GM15510 (cell line): ENCODE results near the gene EFEMP1.

ENCODE experiments used
- POLR2A ChIP-seq: IDR thresholded peaks from 3 replicates; pipeline ENCODE4 v1.6.1; 2011; ENCODE audit warnings: borderline replicate concordance; ENCODE audit not compliant: insufficient read length; ENCODE audit errors: extremely low read depth

Gene EFEMP1

DNA sequence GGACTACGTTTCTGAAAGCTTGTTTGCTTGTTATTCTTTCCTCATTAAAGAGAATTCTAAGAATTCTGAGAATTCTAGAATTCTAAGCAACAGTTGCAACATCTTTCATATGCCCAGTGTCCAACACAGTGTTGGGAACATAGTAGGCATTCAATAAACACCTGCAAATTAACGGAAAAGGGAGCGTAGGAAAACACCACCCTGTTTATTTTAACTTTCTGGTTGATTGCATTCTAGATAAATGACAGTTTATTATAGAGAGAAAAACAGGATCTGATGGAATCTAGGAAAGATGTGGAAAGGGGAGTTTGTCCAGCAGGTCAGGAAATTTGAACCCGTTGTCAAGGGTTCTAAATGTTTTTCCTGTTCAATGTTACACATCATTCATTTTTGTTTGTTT lies 24.2 kb upstream of the EFEMP1 start:
- no peak for TF ChIP-seq POLR2A

DNA sequence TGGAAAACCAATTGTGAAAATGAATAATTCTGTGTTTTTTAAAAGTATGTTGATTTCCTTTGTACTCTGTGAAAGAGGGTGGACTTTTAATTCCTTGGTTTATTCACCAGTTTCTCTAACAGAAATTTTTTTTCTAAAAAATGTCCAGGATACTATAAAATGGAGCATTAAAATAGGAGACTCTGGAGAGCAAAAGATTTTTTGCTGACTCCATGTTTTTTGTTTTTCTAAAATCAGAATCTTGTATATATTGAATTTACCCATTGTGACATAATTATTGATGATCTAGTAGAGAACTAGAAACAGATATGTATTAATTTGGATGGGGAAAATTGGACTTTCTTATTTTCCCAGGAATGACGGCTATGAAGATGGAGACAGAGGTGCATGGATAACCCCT lies 23.2 kb upstream of the EFEMP1 start:
- TF ChIP-seq POLR2A = no peak

DNA sequence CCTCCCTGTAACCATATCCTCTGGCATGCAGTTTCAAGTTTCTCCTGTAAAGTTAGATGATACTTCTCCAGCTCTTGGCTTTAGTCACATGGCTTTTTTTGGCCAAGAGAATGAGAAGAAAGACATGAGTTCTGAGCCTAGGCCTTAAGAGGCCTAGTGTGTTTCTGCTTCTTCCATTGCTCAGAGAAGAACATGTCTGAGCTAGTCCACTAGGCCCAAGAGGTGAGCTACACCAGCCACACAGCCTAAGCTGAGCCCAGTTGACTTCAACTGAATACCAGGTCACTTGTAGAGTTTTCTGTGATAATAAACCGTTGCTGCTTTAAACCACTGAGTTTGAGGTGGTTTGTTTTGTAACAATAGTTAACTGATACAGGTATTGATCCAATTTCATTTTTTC lies 19.9 kb upstream of the EFEMP1 start:
- TF ChIP-seq POLR2A = no peak

DNA sequence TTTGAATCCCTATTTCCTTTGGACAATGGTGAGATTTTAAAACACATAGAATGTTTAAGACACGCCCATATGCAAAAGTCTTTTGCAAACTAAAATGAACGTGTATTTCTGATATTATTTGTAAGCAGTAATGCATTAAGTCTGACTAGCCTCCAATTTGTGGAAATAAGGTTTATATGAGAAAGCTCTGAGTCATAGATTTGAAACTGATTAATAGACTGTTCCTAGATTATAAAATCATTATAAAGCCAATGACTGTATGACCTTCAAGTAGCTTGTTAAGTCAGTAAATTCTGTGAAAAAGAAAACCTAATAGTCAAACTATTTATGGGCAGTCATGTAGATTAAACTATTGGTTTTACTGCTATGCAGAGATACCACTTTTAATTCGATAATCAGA lies 12.8 kb upstream of the EFEMP1 start:
- no peak for TF ChIP-seq POLR2A

DNA sequence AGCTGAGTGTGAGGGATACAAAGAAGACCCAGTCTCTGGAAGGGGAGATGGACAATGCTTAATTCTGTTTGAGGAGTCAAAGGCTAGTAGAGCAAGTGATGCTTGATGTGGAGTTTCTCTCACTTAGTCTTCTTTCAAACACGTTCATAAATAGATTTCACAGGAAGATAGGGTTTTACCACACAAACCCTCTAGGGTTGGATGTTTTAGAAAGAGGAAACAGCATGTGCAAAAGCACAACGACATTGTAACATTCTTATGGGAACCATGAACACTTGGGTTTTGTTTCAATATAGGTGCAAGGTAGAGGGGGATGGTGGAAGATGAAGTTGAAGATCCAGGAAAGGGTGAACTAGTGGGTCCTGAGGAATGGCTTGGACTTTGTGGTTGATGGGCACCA lies 10.8 kb upstream of the EFEMP1 start:
- TF ChIP-seq POLR2A = no peak

DNA sequence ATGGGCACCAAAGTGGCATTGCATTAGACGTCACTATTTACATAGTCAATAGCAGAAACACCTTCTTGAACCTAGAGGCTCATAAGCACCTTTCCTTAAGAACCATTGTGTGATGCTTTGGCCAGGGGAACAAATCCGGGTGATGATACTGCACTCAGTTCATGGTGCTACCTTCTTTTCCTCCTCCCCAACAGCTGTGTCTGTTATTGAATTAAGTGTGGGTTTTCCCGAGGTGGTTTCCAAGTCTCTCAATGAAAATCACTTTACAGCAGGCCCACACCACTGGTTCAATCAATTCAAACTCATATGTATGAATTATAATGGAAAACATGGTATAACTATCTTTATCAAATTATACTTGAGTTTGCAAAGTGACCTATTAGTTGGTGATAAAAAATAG lies 9.3 kb upstream of the EFEMP1 start:
- no peak for TF ChIP-seq POLR2A

DNA sequence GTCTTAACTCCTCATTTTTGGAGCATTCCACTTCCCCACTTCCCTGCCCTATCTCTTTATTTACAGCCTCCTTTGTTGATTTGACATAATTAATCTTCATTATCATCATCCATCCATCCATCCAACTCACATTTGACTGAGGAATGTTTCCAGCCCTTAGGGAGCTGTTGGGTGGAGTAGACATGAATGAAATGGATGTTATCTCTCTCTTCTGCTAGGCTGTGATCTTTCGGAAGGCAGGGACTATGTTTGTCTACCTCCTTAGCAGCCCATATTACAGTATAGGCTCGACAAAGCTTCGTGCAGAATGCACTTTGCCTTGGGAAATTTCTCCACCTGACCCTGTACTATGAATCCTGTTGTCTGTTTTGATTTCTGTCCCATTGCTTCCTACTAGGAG lies 7.7 kb upstream of the EFEMP1 start:
- no peak for TF ChIP-seq POLR2A

DNA sequence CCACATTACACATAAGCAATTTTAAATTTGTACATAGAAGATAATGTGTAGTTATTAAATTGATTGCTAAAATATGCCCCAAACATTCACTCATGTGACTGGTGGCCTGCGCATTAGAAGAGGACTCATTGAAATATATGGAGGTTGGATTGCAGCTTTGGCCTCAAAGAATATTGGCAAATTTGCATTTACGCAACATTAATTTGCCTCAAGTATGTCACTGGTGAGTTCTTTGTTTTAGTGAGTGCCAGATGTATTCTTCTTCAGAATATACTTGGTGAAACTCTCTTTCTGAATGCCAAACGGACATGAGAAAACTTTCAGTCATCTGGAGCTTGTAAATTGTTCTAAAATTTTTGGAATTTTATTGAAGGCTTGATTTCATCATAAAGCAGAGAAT lies 5.9 kb upstream of the EFEMP1 start:
- TF ChIP-seq POLR2A = no peak

DNA sequence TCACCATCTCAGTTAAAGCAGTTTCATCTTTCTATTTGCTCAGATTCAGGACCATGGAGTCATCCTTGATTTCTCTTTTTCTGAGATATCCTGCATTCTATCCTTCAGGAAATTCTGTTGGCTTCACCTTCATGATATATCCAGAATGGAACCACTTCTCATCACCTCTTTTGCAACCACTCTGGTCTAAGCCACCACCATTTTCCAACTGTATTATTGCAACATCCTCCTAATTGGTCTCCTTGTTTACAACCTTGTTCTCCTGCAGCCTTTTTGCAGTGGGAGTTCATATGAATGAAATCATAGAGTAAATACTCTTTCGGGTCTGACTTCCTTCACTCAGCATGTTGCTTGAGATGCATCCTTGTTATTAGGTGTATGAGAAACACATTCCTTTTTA lies 3.4 kb upstream of the EFEMP1 start:
- no peak for TF ChIP-seq POLR2A

DNA sequence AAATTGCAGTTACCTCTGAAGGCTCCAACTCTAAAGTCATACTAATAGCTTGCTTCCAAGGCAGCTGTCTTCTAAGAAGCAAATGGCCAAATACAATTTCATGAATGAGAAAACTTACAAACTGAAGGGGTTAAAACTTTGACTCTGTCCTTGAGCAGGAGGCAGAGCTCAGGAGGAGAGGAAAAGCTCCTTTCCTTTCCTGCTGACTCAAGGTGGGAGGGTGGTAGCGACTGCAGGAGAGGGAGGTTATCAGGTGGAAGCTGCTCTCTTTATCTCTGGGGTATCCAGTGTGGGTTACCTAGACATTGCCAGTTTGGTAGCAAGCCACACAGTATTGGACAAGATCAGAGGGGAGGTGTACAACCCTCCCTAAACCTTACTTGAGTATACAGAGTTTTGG lies 2.7 kb upstream of the EFEMP1 start:
- no peak for TF ChIP-seq POLR2A

DNA sequence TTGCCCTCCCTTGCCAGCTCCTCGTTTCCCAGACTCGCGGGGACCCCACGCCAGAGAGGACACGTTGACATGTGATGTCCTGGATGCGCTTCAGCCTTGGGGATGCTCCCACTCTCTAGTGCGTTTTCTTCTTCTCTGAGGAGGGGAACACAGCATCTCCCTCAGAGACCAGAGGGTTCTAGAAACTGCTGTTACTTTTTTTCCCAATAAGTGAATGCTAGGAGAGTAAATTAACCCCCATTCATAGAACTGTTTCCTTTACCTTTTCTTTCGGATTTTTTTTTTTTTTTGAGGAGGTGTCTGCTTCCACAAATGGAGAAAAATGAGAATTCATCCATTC lies 370 bp upstream of the EFEMP1 start:
- no peak for TF ChIP-seq POLR2A

DNA sequence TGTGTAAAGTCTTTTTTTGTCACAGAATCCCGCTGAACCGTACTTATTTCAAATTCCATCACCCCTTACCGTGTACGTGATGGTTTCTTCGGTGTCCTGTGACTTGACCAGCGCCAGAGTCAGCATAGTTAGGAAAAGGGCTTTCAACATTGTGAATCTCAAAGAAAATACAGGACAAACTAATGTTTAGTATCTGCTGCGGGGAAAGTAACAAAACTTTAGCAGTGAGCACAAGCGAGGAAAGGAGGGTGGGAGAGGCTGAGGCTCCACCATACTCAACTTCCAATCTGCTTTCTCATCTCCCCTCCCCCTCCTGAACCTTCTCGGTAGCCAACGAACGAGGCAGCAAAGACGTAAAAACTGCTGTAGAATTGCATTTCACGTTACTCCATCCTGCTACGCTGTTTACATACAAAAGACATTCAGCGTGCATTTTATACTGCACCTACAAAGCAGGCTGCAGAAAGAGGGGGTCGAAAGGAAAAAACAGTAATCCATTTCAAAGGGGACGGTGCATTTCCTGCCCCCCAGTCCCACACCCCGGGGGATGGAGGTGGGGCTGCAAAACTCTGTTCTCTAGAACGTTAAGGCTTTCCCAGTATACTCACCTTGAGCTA lies 1.2 kb downstream of the EFEMP1 start:
- no peak for TF ChIP-seq POLR2A

DNA sequence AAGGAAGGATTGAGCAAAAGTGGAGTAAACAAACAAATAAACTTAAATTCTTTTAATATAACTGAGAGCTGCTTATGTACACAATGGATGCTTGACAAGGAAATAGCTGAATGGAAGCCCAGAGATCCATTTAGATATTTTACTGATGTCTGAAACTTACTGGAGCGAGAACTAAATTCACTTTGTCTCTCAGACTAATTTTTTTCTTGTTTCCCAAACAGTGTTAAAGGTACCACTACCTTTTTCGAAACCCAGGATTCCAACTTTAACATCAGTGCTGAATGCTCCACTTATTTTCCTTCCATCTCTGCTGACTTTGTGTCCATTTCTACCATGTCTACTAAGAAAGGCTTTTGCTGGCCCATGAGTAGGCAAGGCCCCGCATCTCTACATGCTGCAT lies 4.0 kb downstream of the EFEMP1 start:
- TF ChIP-seq POLR2A = no peak

DNA sequence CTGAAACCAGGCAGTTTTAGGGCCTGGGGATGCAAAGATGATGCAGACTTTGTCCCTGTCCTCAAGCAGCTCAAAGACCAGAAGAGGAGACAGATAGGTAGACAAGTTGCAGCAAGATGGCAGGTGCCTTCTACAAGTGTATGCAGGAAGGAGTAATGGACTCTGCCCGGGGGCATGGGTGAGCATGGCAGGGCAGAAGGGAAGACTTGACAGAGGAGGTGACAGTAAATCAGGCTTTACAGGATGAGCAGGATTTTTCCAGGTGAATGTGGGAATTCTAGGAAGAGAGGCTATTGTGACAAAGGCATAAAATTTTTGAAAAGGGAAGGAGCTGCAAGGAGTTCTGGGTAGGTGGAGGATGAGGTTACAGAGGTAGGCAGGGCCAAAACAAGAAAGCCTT lies 4.7 kb downstream of the EFEMP1 start:
- no peak for TF ChIP-seq POLR2A

DNA sequence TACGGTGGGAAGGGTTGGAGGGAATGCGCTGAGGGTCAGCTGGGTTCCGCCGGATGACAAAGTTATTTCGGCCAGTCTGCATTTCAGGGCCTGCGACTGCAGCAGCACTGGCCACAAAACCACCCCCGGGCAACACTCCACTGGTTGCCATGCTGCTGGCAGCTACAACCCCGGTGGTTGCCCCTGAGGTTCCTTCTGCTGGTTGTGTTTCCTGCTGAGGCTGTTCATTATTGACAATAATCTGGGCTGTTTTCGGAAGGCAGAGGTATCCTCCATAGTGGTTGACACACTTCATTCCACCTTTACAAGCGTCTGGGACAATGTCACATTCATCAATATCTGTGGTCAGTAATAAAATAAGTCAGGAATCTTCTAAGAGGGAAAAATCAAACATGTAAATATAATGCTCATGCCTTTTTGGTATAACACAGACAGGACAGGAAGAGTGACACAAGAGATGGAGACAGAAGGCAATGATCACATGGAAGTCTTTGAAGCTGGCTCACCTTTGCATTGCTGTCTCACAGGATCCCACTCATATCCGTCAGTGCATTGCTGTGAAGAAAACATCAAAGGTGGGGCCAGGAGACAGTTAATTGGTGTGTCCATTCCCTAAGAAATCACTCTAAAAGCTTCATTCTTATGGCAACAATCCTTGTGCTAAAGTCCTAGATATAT lies 5.7 kb downstream of the EFEMP1 start:
- TF ChIP-seq POLR2A = no peak

DNA sequence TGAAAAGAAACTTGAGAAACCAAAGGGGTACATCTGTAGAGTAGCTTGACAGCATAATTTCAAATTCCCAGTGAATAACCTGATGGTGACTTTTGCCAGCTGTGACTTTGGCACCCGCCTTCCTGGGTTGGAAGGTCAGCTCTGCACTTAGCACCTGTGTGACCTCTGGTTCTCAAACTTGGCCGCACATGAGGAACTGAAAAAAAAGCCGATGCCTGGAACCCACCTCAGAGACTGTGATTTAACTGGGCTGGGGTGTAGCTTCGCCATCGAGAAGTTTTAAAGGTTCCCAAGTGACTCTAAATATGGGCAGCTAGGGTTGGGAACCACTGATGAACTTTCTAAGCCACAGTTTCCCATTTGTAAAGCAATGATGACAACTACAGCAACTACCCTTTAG lies 6.5 kb downstream of the EFEMP1 start:
- TF ChIP-seq POLR2A = no peak

DNA sequence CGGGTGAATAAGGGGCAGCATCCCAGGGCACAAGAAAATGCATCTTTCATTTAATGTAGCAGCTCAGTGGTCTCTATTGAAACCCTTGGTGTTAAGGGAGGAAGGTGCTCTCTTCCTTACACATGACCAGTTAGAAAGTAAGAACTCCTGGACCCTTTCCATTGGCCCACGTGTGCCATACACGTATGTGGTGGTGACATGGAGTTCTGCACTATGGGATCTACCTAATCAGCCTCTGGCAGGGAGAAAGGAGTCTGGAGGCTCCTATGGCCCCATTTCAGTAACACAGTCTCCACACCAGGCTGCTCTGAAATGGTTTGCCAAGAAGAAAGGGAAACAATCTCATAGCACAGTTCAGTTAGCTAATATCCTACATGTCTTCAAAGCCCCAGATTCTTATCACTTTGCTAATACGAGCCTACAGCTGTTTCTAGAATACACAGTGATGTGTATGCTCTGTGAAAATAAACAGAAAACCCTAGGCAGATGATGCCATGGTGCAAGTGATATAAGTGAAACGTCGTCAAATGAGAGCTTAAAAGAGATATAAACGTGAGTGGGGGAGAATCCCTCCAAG lies 7.0 kb downstream of the EFEMP1 start:
- TF ChIP-seq POLR2A = no peak

DNA sequence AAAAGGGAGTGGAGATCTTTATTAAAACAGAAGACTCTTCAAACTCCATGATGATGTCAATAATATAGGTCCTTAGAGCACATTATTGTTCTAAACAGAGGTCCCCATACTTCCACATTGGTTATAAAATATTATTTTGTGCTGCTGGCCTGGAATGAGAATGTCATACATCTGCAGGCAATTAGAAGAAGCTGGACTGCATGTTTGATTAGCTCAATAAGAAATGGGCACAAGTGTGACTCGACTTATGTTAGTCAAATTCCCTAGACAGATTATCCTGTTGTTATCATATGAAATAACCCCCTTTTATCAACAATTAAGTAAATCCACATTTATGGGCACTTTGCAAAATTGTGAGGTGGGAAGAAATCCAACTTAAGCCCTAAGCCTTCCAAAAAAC lies 8.8 kb downstream of the EFEMP1 start:
- TF ChIP-seq POLR2A = no peak

DNA sequence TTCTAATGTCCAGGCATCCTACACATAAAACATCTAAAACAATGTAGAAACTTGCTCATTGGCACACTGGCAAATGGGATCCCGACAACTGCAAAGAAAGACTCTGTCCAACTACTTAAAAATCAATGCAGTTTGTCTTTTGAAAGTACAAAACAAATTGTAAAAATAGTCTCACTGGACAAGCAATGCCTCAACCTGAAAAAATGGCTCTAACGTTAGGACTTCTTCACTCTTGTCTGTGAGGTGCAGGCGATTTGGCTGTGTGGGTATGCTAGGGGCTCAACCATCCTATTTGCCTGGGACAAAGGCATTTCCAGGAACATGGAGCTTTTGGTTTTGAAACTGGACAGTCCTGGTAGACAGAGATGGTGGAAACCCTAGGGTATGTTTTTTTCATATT lies 10.7 kb downstream of the EFEMP1 start:
- no peak for TF ChIP-seq POLR2A
